ENCODE data around the gene ATMIN. TPM values are rescaled to one million over a fixed set of nuclear protein-coding genes. Genes with fewer than 3 reads are reported as not detected.
A peak's percentile ranks its signal among the peaks of the same experiment; 100 is the strongest.

Gene ATMIN
- total and polyA plus RNA-seq, 10 of the 15 experiments (the other 5 are each of a cell fraction or from before 2014, with no cell fraction given): 5.2 to 28.9 (median 18.3) TPM

DNA sequence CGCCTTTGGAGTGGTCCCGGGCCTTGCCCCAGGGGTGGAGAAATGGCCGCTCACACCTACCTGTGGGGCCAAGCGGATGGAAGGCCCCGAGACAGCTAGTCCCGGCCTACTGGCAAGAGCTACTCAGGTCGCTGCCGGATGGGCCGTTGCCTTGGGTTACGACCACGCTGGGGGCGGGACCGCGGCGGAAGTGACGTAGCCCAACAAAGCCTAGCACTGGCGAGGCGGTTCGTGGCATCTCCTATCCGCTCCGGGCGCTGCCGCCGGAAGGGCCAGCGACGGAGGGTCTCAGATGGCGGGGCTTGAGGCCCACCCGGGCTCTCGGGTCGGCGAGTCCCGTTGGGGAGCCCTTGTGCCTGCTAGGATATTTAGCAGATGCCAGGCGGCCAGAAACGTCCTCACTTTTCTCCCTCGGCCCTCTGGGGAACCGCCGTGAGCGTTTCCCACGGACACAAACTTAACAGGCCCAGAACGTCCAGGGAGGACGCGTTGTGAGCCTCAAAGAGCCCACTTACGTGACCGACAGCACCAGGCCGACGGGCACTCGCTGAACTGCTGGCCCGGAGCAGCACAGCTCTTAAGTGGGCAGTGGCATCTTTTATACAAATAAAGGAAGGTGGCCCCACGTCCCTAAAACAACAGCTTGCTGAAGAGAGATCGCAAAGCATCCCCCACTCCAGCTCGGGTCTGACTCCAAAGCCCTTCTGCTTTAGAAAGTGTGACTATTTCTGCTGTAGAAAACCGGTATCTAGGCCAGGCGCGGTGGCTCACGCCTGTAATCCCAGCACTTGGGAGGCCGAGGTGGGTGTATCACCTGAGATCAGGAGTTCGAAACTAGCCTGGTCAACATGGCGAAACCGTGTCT lies 41.7 kb downstream of the ATMIN start, which contains the start of gene C16orf46 (continued):
- TF ChIP-seq TCF12 (IDR thresholded peaks at IDR 0.05; ENCODE audit: low read depth, low read length) (0 out of 2 replicates have a peak, but pooled peaks have one; percentile 13), MXI1 (IDR thresholded peaks at IDR 0.05; ENCODE audit: low read depth, low read length) (peak; percentile 93), TARDBP (IDR thresholded peaks at IDR 0.05; ENCODE audit: borderline replicate concordance) (no peak; the same call in 1 of the 2 replicates)
- TF ChIP-seq, protein P1, sequence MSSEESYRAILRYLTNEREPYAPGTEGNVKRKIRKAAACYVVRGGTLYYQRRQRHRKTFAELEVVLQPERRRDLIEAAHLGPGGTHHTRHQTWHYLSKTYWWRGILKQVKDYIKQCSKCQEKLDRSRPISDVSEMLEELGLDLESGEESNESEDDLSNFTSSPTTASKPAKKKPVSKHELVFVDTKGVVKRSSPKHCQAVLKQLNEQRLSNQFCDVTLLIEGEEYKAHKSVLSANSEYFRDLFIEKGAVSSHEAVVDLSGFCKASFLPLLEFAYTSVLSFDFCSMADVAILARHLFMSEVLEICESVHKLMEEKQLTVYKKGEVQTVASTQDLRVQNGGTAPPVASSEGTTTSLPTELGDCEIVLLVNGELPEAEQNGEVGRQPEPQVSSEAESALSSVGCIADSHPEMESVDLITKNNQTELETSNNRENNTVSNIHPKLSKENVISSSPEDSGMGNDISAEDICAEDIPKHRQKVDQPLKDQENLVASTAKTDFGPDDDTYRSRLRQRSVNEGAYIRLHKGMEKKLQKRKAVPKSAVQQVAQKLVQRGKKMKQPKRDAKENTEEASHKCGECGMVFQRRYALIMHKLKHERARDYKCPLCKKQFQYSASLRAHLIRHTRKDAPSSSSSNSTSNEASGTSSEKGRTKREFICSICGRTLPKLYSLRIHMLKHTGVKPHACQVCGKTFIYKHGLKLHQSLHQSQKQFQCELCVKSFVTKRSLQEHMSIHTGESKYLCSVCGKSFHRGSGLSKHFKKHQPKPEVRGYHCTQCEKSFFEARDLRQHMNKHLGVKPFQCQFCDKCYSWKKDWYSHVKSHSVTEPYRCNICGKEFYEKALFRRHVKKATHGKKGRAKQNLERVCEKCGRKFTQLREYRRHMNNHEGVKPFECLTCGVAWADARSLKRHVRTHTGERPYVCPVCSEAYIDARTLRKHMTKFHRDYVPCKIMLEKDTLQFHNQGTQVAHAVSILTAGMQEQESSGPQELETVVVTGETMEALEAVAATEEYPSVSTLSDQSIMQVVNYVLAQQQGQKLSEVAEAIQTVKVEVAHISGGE (CRISPR knock-in tag; IDR thresholded peaks at IDR 0.05): peak; percentile 81

DNA sequence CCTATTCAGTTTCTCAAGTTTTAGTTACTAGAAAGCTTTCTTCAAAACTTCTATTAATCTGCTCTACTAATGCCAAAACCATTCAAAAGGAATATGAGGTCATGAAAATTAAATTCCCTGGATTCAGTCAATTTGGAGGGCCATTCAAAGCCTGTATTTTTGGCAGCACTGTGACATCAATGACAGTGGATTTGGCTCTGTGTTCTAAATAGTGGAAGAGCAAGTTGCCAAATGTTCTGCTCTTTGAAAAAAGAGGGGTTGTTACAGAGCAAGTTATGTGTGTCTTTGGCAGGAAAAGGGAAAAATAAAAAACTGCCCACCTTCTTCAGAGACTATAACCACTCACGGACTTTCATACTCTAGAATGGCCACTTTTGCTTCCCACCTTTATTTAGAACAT lies 44.6 kb downstream of the ATMIN start:
- POLR2A ChIA-PET: no interaction called here

More for the DNA sequence above, 44.6 kb downstream of the ATMIN start:
- no peaks in the 10 kb centered on the region for H3K9me3 ChIP-seq (replicated peaks; ENCODE audit: control insufficient read depth, insufficient read depth, low read length)
- no peak overlapping the region for H3K4me3 ChIP-seq
- no peak overlapping the region for H2AFZ ChIP-seq (ENCODE audit: control insufficient read depth, low read depth, low read length)
- ChIA-PET CTCF (no interaction called here), SMC1A (ENCODE audit: uncharacterized antibody, unreplicated experiment) (no interaction called here), RAD21 (ENCODE audit: unreplicated experiment) (no interaction called here)
- no peak overlapping the region for H3K4me2 ChIP-seq (ENCODE audit: control insufficient read depth, insufficient read depth)
- intact Hi-C loops (cut with micrococcal nuclease; ENCODE audit: unreplicated experiment) (no loop called here), in situ Hi-C loops (cut with MboI) (no loop called here)
- H3K27me3 ChIP-seq (replicated peaks in 1 of 2; ENCODE audit: control insufficient read depth in 2 of 2, insufficient read depth in 2 of 2, low read length in 1 of 2): no peaks in the 10 kb centered on the region
- peaks cover 5% of the 10 kb centered on the region for H3K4me1 ChIP-seq (ENCODE audit: control insufficient read depth, insufficient read depth, low read length)
- H4K20me1 ChIP-seq (ENCODE audit: control insufficient read depth, insufficient read depth): no peaks in the 10 kb centered on the region
- BruUV-seq (replicated peaks): no TSS peak
- FAIRE-seq (no peak), ATAC-seq (no peak), DNase-seq (ENCODE audit: low read depth, low spot score) (no peak)
- H3K36me3 ChIP-seq (ENCODE audit: control insufficient read depth in 2 of 2, insufficient read depth in 2 of 2, low read length in 1 of 2): no peaks in the 10 kb centered on the region; a peak in 1 of 4 replicates
- no peak overlapping the region for H3K27ac ChIP-seq (ENCODE audit: control insufficient read depth, insufficient read depth)
- H3K79me2 ChIP-seq (ENCODE audit: control insufficient read depth, insufficient read depth, low read length): no peaks in the 10 kb centered on the region
- H3K9ac ChIP-seq (ENCODE audit: control insufficient read depth, insufficient read depth, low read length): no peak overlapping the region
- TF ChIP-seq, protein P2, sequence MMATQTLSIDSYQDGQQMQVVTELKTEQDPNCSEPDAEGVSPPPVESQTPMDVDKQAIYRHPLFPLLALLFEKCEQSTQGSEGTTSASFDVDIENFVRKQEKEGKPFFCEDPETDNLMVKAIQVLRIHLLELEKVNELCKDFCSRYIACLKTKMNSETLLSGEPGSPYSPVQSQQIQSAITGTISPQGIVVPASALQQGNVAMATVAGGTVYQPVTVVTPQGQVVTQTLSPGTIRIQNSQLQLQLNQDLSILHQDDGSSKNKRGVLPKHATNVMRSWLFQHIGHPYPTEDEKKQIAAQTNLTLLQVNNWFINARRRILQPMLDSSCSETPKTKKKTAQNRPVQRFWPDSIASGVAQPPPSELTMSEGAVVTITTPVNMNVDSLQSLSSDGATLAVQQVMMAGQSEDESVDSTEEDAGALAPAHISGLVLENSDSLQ (IDR thresholded peaks at IDR 0.05): no peak
- TF ChIP-seq EED (IDR thresholded peaks at IDR 0.05; ENCODE audit: low read depth): no peak
- WGBS (ENCODE audit: insufficient coverage, insufficient replicate concordance, low lambda C conversion rate, missing lambda C conversion rate): 89% methylated on average over 1 of the region's 1 CpG
